GM23338 (cell line): Measurements from ENCODE around the gene SLC25A26. TPM values are rescaled to one million over a fixed set of nuclear protein-coding genes. Genes with fewer than 3 reads are reported as not detected.

Experiments used
- EZH2 ChIP-seq: fragments of 200-600 bp; sonication (generic); IDR thresholded peaks from one replicate; pipeline ENCODE4 v1.8.0; 2017; ENCODE audit warnings: antibody characterized with exemption, mild to moderate bottlenecking, low read depth; ENCODE audit not compliant: unreplicated experiment
- JUNB ChIP-seq: IDR thresholded peaks from one replicate; pipeline ENCODE4 v1.6.1; 2016; ENCODE audit warnings: antibody characterized with exemption; ENCODE audit not compliant: unreplicated experiment
- NANOG ChIP-seq: IDR thresholded peaks from 2 replicates; pipeline ENCODE4 v1.6.1; 2016; ENCODE audit warnings: antibody characterized with exemption, borderline replicate concordance
- ZNF114 ChIP-seq: fragments of 250-450 bp; sonication (Bioruptor Pico); IDR thresholded peaks from 2 replicates; pipeline ENCODE4 v1.5.0; 2020; ENCODE audit warnings: mild to moderate bottlenecking, moderate library complexity
- ZNF331 ChIP-seq: fragments of 250-450 bp; sonication (Bioruptor Pico); IDR thresholded peaks from 2 replicates; pipeline ENCODE4 v1.5.0; 2020; ENCODE audit warnings: low read depth, mild to moderate bottlenecking, moderate library complexity
- polyA plus RNA-seq: library from polyadenylated mRNA; unstranded; fragments of >200 nt; fragmentation: Nextera tagmentation; extraction: Ambion mirVana; gene quantifications from 2 replicates; pipeline ENCODE4 v1.2.1, GENCODE V29; 2016
- total RNA-seq: library from RNA; depleted of rRNA; stranded (reverse); fragments of >200 nt; shearing (Covaris generic); gene quantifications from 2 replicates; pipeline ENCODE4 v1.2.3, GENCODE V29; 2014
- TF ChIP-seq, protein P1 (sequence below): fragments of 250-450 bp; sonication (Bioruptor Pico); IDR thresholded peaks from 2 replicates; pipeline ENCODE4 v1.5.0; 2020; ENCODE audit warnings: mild to moderate bottlenecking, moderate library complexity
- TF ChIP-seq, protein P2 (sequence below), 2 experiments: fragments of 200-600 bp in 1 of 2; sonication (generic) in 1 of 2; conservative IDR thresholded peaks; 2 replicates each; pipeline versions ENCODE4 v1.5.1 to v1.6.1; 2016 to 2017; ENCODE audit warnings: antibody characterized with exemption in 2 of 2, low read depth in 2 of 2, mild to moderate bottlenecking in 2 of 2, moderate library complexity in 1 of 2
- TF ChIP-seq, protein P3 (sequence below): IDR thresholded peaks from 2 replicates; pipeline ENCODE4 v1.6.1; 2016; ENCODE audit warnings: antibody characterized with exemption

The SLC25A26 gene
- total and polyA plus RNA-seq, 2 experiments from 2014 or later = 24.8 to 40.2 TPM

DNA sequence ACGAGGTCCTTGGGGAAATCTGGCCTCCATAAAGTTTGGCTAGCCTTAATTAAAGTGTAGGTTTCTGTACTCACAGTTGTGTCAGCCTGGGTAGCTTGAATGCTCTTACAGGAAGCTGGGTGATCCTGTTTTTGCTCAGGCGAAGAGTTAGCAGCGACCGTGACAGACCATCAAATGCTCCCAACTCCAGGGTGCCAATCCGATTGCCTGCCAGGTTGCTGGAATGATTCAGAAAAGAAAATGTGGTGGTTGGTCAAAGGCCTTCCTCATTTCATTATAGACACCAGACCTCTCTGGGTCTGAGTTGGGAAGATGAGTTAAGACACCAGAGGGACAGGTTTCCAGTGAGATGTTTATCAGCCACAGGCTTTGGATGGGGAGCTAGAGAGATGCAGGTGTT, 194.0 kb downstream of the SLC25A26 start (continued):
- TF ChIP-seq, protein P1, sequence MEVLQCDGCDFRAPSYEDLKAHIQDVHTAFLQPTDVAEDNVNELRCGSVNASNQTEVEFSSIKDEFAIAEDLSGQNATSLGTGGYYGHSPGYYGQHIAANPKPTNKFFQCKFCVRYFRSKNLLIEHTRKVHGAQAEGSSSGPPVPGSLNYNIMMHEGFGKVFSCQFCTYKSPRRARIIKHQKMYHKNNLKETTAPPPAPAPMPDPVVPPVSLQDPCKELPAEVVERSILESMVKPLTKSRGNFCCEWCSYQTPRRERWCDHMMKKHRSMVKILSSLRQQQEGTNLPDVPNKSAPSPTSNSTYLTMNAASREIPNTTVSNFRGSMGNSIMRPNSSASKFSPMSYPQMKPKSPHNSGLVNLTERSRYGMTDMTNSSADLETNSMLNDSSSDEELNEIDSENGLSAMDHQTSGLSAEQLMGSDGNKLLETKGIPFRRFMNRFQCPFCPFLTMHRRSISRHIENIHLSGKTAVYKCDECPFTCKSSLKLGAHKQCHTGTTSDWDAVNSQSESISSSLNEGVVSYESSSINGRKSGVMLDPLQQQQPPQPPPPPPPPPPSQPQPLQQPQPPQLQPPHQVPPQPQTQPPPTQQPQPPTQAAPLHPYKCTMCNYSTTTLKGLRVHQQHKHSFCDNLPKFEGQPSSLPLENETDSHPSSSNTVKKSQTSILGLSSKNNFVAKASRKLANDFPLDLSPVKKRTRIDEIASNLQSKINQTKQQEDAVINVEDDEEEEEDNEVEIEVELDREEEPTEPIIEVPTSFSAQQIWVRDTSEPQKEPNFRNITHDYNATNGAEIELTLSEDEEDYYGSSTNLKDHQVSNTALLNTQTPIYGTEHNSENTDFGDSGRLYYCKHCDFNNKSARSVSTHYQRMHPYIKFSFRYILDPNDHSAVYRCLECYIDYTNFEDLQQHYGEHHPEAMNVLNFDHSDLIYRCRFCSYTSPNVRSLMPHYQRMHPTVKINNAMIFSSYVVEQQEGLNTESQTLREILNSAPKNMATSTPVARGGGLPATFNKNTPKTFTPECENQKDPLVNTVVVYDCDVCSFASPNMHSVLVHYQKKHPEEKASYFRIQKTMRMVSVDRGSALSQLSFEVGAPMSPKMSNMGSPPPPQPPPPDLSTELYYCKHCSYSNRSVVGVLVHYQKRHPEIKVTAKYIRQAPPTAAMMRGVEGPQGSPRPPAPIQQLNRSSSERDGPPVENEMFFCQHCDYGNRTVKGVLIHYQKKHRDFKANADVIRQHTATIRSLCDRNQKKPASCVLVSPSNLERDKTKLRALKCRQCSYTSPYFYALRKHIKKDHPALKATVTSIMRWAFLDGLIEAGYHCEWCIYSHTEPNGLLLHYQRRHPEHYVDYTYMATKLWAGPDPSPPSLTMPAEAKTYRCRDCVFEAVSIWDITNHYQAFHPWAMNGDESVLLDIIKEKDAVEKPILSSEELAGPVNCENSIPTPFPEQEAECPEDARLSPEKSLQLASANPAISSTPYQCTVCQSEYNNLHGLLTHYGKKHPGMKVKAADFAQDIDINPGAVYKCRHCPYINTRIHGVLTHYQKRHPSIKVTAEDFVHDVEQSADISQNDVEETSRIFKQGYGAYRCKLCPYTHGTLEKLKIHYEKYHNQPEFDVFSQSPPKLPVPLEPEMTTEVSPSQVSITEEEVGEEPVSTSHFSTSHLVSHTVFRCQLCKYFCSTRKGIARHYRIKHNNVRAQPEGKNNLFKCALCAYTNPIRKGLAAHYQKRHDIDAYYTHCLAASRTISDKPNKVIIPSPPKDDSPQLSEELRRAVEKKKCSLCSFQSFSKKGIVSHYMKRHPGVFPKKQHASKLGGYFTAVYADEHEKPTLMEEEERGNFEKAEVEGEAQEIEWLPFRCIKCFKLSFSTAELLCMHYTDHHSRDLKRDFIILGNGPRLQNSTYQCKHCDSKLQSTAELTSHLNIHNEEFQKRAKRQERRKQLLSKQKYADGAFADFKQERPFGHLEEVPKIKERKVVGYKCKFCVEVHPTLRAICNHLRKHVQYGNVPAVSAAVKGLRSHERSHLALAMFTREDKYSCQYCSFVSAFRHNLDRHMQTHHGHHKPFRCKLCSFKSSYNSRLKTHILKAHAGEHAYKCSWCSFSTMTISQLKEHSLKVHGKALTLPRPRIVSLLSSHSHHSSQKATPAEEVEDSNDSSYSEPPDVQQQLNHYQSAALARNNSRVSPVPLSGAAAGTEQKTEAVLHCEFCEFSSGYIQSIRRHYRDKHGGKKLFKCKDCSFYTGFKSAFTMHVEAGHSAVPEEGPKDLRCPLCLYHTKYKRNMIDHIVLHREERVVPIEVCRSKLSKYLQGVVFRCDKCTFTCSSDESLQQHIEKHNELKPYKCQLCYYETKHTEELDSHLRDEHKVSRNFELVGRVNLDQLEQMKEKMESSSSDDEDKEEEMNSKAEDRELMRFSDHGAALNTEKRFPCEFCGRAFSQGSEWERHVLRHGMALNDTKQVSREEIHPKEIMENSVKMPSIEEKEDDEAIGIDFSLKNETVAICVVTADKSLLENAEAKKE (CRISPR knock-in tag) = no peak
- TF ChIP-seq, protein P2, sequence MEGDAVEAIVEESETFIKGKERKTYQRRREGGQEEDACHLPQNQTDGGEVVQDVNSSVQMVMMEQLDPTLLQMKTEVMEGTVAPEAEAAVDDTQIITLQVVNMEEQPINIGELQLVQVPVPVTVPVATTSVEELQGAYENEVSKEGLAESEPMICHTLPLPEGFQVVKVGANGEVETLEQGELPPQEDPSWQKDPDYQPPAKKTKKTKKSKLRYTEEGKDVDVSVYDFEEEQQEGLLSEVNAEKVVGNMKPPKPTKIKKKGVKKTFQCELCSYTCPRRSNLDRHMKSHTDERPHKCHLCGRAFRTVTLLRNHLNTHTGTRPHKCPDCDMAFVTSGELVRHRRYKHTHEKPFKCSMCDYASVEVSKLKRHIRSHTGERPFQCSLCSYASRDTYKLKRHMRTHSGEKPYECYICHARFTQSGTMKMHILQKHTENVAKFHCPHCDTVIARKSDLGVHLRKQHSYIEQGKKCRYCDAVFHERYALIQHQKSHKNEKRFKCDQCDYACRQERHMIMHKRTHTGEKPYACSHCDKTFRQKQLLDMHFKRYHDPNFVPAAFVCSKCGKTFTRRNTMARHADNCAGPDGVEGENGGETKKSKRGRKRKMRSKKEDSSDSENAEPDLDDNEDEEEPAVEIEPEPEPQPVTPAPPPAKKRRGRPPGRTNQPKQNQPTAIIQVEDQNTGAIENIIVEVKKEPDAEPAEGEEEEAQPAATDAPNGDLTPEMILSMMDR (conservative IDR thresholded peaks at IDR 0.05; ENCODE audit: low read depth in 2 of 2) = no peak
- TF ChIP-seq NANOG (no peak), ZNF331 (CRISPR knock-in tag) (no peak), JUNB (no peak), ZNF114 (CRISPR knock-in tag) (no peak), EZH2 (no peak)
- TF ChIP-seq, protein P3, sequence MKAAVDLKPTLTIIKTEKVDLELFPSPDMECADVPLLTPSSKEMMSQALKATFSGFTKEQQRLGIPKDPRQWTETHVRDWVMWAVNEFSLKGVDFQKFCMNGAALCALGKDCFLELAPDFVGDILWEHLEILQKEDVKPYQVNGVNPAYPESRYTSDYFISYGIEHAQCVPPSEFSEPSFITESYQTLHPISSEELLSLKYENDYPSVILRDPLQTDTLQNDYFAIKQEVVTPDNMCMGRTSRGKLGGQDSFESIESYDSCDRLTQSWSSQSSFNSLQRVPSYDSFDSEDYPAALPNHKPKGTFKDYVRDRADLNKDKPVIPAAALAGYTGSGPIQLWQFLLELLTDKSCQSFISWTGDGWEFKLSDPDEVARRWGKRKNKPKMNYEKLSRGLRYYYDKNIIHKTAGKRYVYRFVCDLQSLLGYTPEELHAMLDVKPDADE = no peak
